COLO829 (cell line): ENCODE results near the gene RIMS4.
A peak's percentile ranks its signal among the peaks of the same experiment; 100 is the strongest.

ENCODE experiments used
- DNase-seq: peaks from one replicate; pipeline ENCODE4 v3.0.0; 2012; ENCODE audit warnings: low spot score

Gene RIMS4

DNA sequence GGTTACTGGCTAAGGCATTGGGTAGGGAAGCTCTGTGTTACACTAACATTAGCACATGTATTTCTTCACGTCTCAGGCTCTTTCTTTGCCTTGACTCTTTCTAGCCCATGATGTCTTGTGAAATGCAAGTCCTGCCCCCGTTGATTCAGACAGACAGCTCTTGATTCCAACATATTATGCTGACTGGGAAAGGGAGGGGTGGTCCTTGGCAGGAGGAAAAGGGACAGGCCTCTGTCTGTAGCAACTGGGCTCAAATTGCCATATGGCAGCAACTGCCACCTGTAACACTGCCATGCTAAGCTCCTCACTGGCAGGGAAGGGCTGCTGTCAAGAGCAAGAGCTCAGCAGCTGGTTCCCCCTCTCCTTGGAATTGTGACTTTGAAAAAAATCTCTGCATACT lies 70.4 kb downstream of the RIMS4 start:
- no peak for DNase-seq

DNA sequence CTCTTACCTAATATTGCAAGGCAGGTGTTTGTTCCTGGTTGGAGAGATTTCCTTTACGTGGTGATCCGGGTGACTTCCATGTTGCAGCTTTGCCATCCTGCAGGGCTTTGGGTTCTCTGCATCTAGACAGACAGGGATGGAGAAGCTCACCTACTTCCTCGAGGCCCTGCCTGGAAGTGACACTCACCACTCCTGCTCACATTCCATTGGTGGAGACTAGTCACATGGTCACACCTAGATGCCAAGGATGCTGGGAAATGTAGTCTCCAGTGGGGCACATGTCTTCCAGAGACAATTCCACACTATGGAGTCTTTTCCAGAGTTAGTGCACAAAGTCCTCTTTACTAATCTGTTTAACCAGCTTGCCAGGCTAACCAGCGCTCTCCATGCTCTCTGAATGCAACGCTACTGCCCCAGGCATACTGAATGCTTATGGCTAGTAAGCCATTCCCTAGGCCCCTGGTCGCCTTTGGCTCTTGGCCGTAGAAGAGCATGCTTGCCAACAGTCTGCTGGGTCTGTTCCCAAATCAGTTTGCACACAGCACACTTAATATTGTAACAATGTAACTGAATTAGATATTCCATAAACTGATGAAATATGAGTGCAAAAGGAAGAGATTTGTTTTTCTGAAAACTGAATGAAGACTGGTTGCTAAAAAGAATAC lies 71.4 kb downstream of the RIMS4 start:
- peak; percentile 97 for DNase-seq

DNA sequence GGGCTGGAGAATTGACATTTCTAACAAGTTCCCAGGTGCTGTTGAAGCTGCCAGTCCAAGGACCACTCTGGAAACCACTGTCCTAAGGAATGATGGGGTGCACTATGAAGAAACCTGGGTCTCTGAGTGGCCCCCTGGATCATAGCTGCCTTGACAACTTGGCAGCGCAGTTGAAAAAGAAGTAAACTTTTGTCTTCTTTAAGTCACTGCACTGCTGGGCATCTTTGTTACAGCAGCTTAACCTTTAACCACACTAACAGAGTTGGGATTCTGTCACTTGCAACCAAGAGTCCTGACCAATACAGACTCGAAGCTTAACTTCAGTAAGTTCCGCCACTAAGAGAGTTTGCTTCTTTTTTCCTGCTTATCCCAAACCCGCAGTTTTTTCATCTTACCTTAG lies 73.2 kb downstream of the RIMS4 start:
- no peak for DNase-seq

GRCh38 chr20:44736170-44737021 lies 74.0 kb downstream of the RIMS4 start:
- DNase-seq = peak; percentile 97

- no peak for DNase-seq
These were observed 74.6 kb downstream of the RIMS4 start for GRCh38 chr20:44735816-44736169.

- peak; percentile 82 for DNase-seq
These were observed 75.4 kb downstream of the RIMS4 start for GRCh38 chr20:44734938-44735337.

GRCh38 chr20:44733341-44734069 lies 76.8 kb downstream of the RIMS4 start:
- DNase-seq = peak; percentile 85

DNA sequence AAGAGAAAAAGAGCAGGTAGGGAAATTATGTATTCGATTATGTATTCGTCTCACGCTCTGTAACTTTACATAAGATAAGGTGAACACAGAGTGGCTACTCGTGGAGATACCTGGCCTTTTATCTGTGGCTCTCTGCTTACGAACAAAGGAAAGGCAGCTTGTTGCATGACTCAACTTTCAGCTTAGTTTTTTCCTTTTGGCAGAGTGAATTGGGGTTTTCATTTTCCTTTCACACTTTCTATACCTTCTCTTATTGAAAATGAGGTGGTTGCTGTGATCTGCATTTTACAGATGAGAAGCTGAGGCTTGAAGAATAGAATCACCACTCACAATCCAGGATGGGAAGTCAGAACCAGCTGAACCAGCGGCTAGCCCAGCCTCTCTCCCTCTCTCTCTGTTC lies 78.0 kb downstream of the RIMS4 start:
- DNase-seq = no peak

- DNase-seq = no peak
These were observed 78.7 kb downstream of the RIMS4 start for GRCh38 chr20:44731657-44732056.

GRCh38 chr20:44730441-44730840 lies 79.9 kb downstream of the RIMS4 start:
- no peak for DNase-seq

- peak; percentile 97 for DNase-seq
These were observed 81.4 kb downstream of the RIMS4 start for GRCh38 chr20:44728801-44729443.

DNA sequence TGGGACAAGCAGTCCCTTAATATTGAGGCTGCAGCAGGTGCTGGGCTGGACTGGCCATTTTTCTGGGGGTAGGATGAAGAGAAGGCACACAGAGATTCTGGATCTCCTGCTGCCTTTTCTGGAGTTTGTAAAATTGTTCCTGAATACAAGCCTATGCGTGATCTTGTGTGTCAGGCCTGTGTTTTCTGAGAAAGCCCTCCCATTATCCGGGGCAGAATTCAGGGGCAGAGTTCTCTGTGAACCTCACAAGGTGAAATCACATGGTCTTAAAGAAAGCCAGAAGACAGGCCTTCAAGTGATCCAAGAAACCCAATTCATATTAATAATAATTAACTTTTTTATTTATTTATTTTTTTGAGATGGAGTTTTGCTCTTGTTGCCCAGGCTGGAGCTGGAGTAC lies 82.7 kb downstream of the RIMS4 start:
- DNase-seq = no peak

GRCh38 chr20:44727039-44727438 lies 83.3 kb downstream of the RIMS4 start:
- no peak for DNase-seq

GRCh38 chr20:44725837-44726236 lies 84.5 kb downstream of the RIMS4 start:
- DNase-seq = no peak

GRCh38 chr20:44724423-44725091 lies 85.8 kb downstream of the RIMS4 start:
- no peak for DNase-seq

DNA sequence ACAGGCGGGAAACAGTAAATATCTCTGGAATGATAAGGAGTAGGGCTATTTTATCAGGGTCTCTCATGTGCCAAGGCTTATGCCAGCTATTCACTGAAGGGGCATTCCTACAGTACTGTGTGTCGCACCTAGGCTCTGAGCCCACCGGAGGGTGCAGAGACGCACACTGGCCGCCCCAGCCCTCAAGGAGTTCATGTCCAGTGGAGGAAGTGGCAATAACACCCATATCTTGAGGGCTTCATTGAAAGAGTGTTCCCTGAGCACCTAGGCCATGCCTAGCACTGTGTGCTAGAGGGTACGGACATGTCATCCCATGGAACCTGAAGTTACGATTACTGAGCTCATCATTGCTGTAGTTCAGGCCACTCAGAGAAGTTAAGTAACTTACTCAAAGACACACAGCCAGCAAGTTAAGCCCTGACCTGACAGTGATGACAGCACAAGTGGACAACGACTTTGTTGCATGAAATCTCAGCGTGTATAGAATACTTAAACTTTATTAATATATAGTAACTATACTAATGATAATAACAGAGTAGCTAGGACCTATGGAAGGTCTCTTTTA lies 86.5 kb downstream of the RIMS4 start:
- no peak for DNase-seq

DNA sequence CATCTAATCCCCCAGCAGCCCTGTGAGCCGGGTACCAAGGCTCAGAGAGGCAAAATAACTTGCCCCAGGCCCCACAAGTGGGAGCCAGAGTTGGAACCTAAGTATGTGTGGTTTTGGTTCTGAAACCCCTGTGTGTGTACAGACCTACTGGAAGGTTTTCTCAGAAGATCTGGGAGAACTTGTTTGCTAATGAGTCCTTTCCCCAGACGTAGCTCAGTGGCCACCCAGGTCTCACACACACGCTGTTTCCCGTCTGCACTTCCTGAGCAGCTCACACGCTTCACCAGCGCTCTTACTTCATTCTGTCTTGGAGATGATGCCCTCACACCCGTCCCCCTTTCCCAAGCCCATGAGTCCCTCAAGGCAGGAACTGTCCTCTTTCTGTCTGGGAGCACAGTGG lies 87.0 kb downstream of the RIMS4 start:
- DNase-seq = no peak

DNA sequence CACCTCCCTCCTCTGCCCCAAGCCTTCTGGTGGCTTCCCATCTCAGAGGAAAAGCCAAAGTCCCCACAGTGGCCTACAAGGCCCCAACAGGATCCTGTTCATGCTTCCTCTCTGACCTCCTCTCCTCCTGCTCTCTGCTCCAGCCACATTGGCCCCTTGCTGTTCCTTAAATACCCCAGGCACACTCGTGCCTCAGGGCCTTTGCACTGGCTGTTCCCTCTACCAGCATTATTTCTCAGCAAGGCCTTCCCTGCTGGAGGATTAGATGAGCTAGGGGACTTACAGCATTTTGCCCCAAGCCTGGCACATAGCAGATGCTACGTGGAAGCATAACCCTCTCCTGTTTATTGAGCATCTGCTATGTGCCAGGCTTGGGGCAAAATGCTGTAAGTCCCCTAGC lies 87.4 kb downstream of the RIMS4 start:
- DNase-seq = no peak

- no peak for DNase-seq
These were observed 88.6 kb downstream of the RIMS4 start for GRCh38 chr20:44721785-44722054.

DNA sequence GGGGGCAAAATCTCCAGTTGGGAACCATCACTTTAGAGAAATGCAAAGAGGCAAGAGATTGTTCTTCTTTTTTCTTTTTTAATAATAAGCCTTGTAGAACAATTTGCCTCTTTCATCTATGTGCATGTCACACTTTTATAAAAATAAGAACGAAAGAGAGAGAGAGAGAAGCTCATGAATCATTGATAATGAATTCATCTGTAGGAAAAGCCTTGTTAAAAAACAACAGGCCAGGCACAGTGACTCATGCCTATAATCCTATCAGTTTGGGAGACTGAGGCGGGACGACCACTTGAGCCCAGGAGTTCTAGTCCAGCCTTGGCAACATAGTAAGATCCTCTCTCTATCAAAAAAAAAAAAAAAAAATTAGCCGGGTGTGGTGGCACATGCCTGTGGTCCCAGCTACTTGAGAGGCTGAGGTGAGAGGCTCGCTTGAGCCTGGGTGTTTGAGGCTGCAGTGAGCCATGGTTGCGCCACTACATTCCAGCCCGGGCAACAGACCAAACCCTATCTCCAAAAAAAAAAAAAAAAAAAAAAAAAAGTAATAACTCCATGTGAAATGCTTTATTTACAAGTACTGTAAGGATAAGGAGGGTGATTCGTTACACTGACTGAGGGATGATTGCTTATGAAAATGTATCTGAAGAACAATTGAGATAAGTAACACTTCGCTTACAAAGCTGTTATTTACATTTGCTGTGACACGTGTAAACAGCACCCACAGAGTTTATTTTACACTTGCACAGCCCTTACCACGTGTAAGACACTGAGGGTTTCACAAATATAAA lies 89.2 kb downstream of the RIMS4 start:
- DNase-seq = no peak

GRCh38 chr20:44720621-44720996 lies 89.7 kb downstream of the RIMS4 start:
- peak; percentile 97 for DNase-seq
